ENCODE data around the gene TNFRSF19.
"Not testable (repeated sequence)": the region's sequence is repeated elsewhere in the genome, so short reads cannot be mapped to it uniquely, and the experiment has no call there.

The TNFRSF19 gene

GRCh38 chr13:23673867-23674605, 103.8 kb downstream of the TNFRSF19 start:
- Histone ChIP-seq H3K9me3 (ENCODE audit: control insufficient read depth, insufficient read depth, low read depth, low read length) (peaks cover 13% of the 10 kb centered on the region), H3K9ac (ENCODE audit: low read length) (no peak overlapping the region), H3K4me1 (ENCODE audit: control insufficient read depth, insufficient read depth, low read length) (peaks cover 12% of the 10 kb centered on the region; the same call in 1 of the 2 replicates), H3K27ac (ENCODE audit: low read depth, low read length) (no peak overlapping the region), H3K27me3 (ENCODE audit: control insufficient read depth, insufficient read depth, low read length) (no peaks in the 10 kb centered on the region), H3K4me3 (ENCODE audit: low read depth, low read length) (no peak overlapping the region), H3K36me3 (ENCODE audit: control insufficient read depth, insufficient read depth, low read length) (no peaks in the 10 kb centered on the region)

- no peaks in the 10 kb centered on the region for H3K36me3 ChIP-seq (ENCODE audit: control insufficient read depth, insufficient read depth, low read length)
These were observed 104.8 kb downstream of the TNFRSF19 start for GRCh38 chr13:23674795-23675640.

GRCh38 chr13:23677679-23678288, 107.6 kb downstream of the TNFRSF19 start:
- peaks cover 30% of the 10 kb centered on the region for H3K9me3 ChIP-seq (ENCODE audit: control insufficient read depth, insufficient read depth, low read depth, low read length)

More at GRCh38 chr13:23674795-23675640, 104.8 kb downstream of the TNFRSF19 start:
- no peak overlapping the region for H3K27ac ChIP-seq (ENCODE audit: low read depth, low read length)
- no peak overlapping the region for H3K9ac ChIP-seq (ENCODE audit: low read length)
- no peak overlapping the region for H3K4me3 ChIP-seq (ENCODE audit: low read depth, low read length)
- H3K9me3 ChIP-seq (ENCODE audit: control insufficient read depth, insufficient read depth, low read depth, low read length): peaks cover 22% of the 10 kb centered on the region
- H3K27me3 ChIP-seq (ENCODE audit: control insufficient read depth, insufficient read depth, low read length): no peaks in the 10 kb centered on the region
- H3K4me1 ChIP-seq (ENCODE audit: control insufficient read depth, insufficient read depth, low read length): peaks cover 12% of the 10 kb centered on the region; the same call in 1 of the 2 replicates

GRCh38 chr13:23678795-23679194, 108.6 kb downstream of the TNFRSF19 start:
- Histone ChIP-seq H3K4me3 (ENCODE audit: low read depth, low read length) (no peak overlapping the region), H3K27ac (ENCODE audit: low read depth, low read length) (no peak overlapping the region), H3K27me3 (ENCODE audit: control insufficient read depth, insufficient read depth, low read length) (no peaks in the 10 kb centered on the region), H3K36me3 (ENCODE audit: control insufficient read depth, insufficient read depth, low read length) (no peaks in the 10 kb centered on the region), H3K4me1 (ENCODE audit: control insufficient read depth, insufficient read depth, low read length) (peaks cover 5% of the 10 kb centered on the region; the same call in 1 of the 2 replicates), H3K9me3 (ENCODE audit: control insufficient read depth, insufficient read depth, low read depth, low read length) (peaks cover 38% of the 10 kb centered on the region), H3K9ac (ENCODE audit: low read length) (no peak overlapping the region)

More at GRCh38 chr13:23677679-23678288, 107.6 kb downstream of the TNFRSF19 start:
- H3K27ac ChIP-seq (ENCODE audit: low read depth, low read length); H3K36me3 ChIP-seq (ENCODE audit: control insufficient read depth, insufficient read depth, low read length); H3K9ac ChIP-seq (ENCODE audit: low read length); H3K27me3 ChIP-seq (ENCODE audit: control insufficient read depth, insufficient read depth, low read length); H3K4me3 ChIP-seq (ENCODE audit: low read depth, low read length): not testable (repeated sequence)
- H3K4me1 ChIP-seq (ENCODE audit: control insufficient read depth, insufficient read depth, low read length): peaks cover 12% of the 10 kb centered on the region; the same call in 1 of the 2 replicates

- peaks cover 43% of the 10 kb centered on the region for H3K9me3 ChIP-seq (ENCODE audit: control insufficient read depth, insufficient read depth, low read depth, low read length)
- no peak overlapping the region for H3K27ac ChIP-seq (ENCODE audit: low read depth, low read length)
- no peaks in the 10 kb centered on the region for H3K36me3 ChIP-seq (ENCODE audit: control insufficient read depth, insufficient read depth, low read length)
- peaks cover under 1% of the 10 kb centered on the region; the same call in 1 of the 2 replicates for H3K4me1 ChIP-seq (ENCODE audit: control insufficient read depth, insufficient read depth, low read length)
- H3K9ac ChIP-seq (ENCODE audit: low read length): no peak overlapping the region
- no peak overlapping the region for H3K4me3 ChIP-seq (ENCODE audit: low read depth, low read length)
- no peaks in the 10 kb centered on the region for H3K27me3 ChIP-seq (ENCODE audit: control insufficient read depth, insufficient read depth, low read length)
These were observed 109.0 kb downstream of the TNFRSF19 start for GRCh38 chr13:23679220-23679619.

- H3K4me1 ChIP-seq (ENCODE audit: control insufficient read depth, insufficient read depth, low read length): no peaks in the 10 kb centered on the region
- H3K27ac ChIP-seq (ENCODE audit: low read depth, low read length): no peak overlapping the region
- H3K36me3 ChIP-seq (ENCODE audit: control insufficient read depth, insufficient read depth, low read length): no peaks in the 10 kb centered on the region
- H3K9me3 ChIP-seq (ENCODE audit: control insufficient read depth, insufficient read depth, low read depth, low read length): peaks cover 57% of the 10 kb centered on the region
- H3K27me3 ChIP-seq (ENCODE audit: control insufficient read depth, insufficient read depth, low read length): no peaks in the 10 kb centered on the region
- no peak overlapping the region for H3K9ac ChIP-seq (ENCODE audit: low read length)
- no peak overlapping the region for H3K4me3 ChIP-seq (ENCODE audit: low read depth, low read length)
These were observed 110.8 kb downstream of the TNFRSF19 start for GRCh38 chr13:23680845-23681669.

GRCh38 chr13:23683084-23683483, 112.9 kb downstream of the TNFRSF19 start:
- Histone ChIP-seq H3K9ac (ENCODE audit: low read length) (no peak overlapping the region), H3K36me3 (ENCODE audit: control insufficient read depth, insufficient read depth, low read length) (no peaks in the 10 kb centered on the region), H3K9me3 (ENCODE audit: control insufficient read depth, insufficient read depth, low read depth, low read length) (peaks cover 58% of the 10 kb centered on the region), H3K4me1 (ENCODE audit: control insufficient read depth, insufficient read depth, low read length) (no peaks in the 10 kb centered on the region), H3K4me3 (ENCODE audit: low read depth, low read length) (no peak overlapping the region), H3K27me3 (ENCODE audit: control insufficient read depth, insufficient read depth, low read length) (no peaks in the 10 kb centered on the region), H3K27ac (ENCODE audit: low read depth, low read length) (no peak overlapping the region)

GRCh38 chr13:23684647-23685046, 114.4 kb downstream of the TNFRSF19 start:
- no peaks in the 10 kb centered on the region for H3K4me1 ChIP-seq (ENCODE audit: control insufficient read depth, insufficient read depth, low read length)
- H3K27me3 ChIP-seq (ENCODE audit: control insufficient read depth, insufficient read depth, low read length): no peaks in the 10 kb centered on the region
- no peak overlapping the region for H3K9ac ChIP-seq (ENCODE audit: low read length)
- no peak overlapping the region for H3K4me3 ChIP-seq (ENCODE audit: low read depth, low read length)
- H3K27ac ChIP-seq (ENCODE audit: low read depth, low read length): no peak overlapping the region
- no peaks in the 10 kb centered on the region for H3K36me3 ChIP-seq (ENCODE audit: control insufficient read depth, insufficient read depth, low read length)
- peaks cover 45% of the 10 kb centered on the region for H3K9me3 ChIP-seq (ENCODE audit: control insufficient read depth, insufficient read depth, low read depth, low read length)

GRCh38 chr13:23685416-23685815, 115.2 kb downstream of the TNFRSF19 start:
- H3K4me1 ChIP-seq (ENCODE audit: control insufficient read depth, insufficient read depth, low read length): no peaks in the 10 kb centered on the region
- H3K9ac ChIP-seq (ENCODE audit: low read length): no peak overlapping the region
- H3K27me3 ChIP-seq (ENCODE audit: control insufficient read depth, insufficient read depth, low read length): no peaks in the 10 kb centered on the region
- H3K27ac ChIP-seq (ENCODE audit: low read depth, low read length): no peak overlapping the region
- peaks cover 42% of the 10 kb centered on the region for H3K9me3 ChIP-seq (ENCODE audit: control insufficient read depth, insufficient read depth, low read depth, low read length)
- H3K4me3 ChIP-seq (ENCODE audit: low read depth, low read length): no peak overlapping the region
- H3K36me3 ChIP-seq (ENCODE audit: control insufficient read depth, insufficient read depth, low read length): no peaks in the 10 kb centered on the region

- Histone ChIP-seq H3K9me3 (ENCODE audit: control insufficient read depth, insufficient read depth, low read depth, low read length) (peaks cover 39% of the 10 kb centered on the region), H3K4me1 (ENCODE audit: control insufficient read depth, insufficient read depth, low read length) (no peaks in the 10 kb centered on the region), H3K4me3 (ENCODE audit: low read depth, low read length) (no peak overlapping the region), H3K27me3 (ENCODE audit: control insufficient read depth, insufficient read depth, low read length) (no peaks in the 10 kb centered on the region), H3K36me3 (ENCODE audit: control insufficient read depth, insufficient read depth, low read length) (no peaks in the 10 kb centered on the region), H3K27ac (ENCODE audit: low read depth, low read length) (no peak overlapping the region), H3K9ac (ENCODE audit: low read length) (no peak overlapping the region)
These were observed 116.7 kb downstream of the TNFRSF19 start for GRCh38 chr13:23686948-23687347.
